HG02852 (cell line): Measurements from ENCODE around the gene CALML3.

Source experiments
- ATAC-seq: cut with Tn5 transposase; IDR thresholded peaks from one replicate; pipeline ENCODE4 v1.9.1; 2021; ENCODE audit warnings: mild to moderate bottlenecking, moderate library complexity; ENCODE audit not compliant: unreplicated experiment

The CALML3 gene

DNA sequence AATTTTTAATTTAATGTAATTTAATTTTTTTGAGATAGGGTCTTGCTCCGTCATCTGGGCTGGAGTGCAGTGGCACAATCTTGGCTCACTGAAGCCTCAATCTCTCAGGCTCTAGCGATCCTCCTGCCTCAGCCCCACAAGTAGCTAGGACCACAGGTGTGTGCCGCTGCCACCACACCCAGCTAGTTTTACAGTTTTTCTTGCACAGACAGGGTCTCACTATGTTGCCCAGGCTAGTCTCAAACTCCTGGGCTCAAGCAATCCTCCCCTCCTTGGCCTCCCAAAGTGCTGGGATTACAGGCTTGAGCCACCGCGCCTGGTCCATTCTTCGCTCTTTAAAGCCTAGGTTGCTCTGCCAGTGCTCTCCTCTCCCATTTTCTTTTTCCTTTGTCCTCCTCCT is 12.9 kb downstream of the CALML3 start:
- ATAC-seq, result no peak

GRCh38 chr10:5538446-5538845 is 13.7 kb downstream of the CALML3 start:
- ATAC-seq, result no peak

DNA sequence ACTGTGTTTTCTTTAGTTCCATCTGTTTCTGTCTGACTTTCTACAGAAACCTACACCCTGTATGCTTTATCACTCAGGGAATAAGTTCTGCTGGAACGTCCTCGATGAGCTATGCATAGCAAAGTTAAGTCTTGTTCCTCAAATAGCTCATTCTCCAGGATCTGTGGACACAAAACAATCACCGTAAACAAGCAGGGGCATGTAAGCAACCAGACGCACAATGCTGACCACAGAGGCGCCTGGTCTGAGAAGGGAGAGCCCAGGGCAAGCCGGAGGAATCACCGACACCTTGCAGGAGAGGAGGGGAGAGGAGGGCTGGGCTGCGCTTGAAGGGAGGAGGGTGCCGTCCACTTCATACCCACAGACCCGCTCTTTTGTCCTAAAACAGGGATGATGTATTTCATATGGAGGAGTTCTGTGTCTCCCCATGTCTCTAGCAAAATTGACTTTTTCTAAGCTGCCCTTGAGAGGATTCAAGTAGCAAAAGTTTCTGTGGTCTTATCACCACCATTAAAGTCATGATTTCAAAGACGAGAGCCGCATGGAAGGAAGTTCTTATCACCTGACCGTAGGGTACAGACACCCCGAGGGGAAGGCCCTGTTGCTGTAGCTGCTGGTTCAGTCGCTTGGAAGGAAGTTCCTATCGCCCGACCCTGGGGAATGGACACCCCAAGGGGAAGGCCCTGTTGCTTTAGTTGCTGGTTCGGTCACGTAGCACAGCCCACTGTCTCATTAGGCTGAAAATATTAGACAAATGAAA is 14.3 kb downstream of the CALML3 start:
- no peak for ATAC-seq

- ATAC-seq, result no peak
These were observed 15.3 kb downstream of the CALML3 start for GRCh38 chr10:5540080-5540479.

- ATAC-seq, result no peak
These were observed 16.1 kb downstream of the CALML3 start for GRCh38 chr10:5540891-5541290.

GRCh38 chr10:5542100-5542499 is 17.3 kb downstream of the CALML3 start:
- ATAC-seq, result no peak

DNA sequence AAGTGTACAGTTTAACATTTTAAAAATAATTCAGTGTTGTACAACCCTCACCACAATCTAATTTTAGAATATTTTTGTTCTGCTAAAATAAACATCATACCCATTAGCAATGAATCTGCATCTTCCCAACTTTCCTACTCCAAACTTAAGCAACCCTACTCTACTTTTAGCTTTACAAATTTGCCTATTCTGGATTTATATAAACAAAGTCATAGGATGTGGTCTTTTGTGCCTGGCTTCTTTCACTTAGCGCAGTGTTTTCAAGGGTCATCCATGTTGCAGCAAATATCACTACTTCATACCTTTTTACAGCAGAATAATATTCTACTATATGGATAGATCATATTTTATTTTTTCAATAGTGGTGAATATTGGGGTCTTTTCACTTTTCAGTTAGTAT is 18.9 kb downstream of the CALML3 start:
- ATAC-seq, result no peak

- no peak for ATAC-seq
These were observed 19.6 kb downstream of the CALML3 start for GRCh38 chr10:5544216-5544805.

GRCh38 chr10:5545011-5545410 is 20.2 kb downstream of the CALML3 start:
- ATAC-seq, result no peak

GRCh38 chr10:5545426-5545777 is 20.6 kb downstream of the CALML3 start:
- ATAC-seq, result no peak

GRCh38 chr10:5545778-5546710 is 21.3 kb downstream of the CALML3 start:
- no peak for ATAC-seq

- no peak for ATAC-seq
These were observed 22.3 kb downstream of the CALML3 start for GRCh38 chr10:5546891-5547680.

DNA sequence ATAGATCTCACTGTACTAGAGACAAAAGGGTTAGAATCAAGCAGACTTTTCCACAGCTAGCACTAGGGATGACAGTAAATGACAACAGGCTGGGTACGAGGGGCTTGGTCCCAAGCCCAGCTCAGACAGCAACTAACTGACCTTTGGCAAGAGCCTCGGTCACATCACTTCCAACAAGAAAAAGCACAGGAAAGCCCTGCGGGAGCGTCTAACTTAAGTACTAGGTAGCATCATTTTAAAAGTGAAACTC is 22.8 kb downstream of the CALML3 start:
- ATAC-seq, result no peak

GRCh38 chr10:5547931-5548660 is 23.3 kb downstream of the CALML3 start:
- ATAC-seq, result no peak

GRCh38 chr10:5549462-5550249 is 24.9 kb downstream of the CALML3 start:
- ATAC-seq, result no peak

GRCh38 chr10:5550250-5550545 is 25.4 kb downstream of the CALML3 start:
- ATAC-seq, result no peak

- no peak for ATAC-seq
These were observed 26.1 kb downstream of the CALML3 start for GRCh38 chr10:5550621-5551530.

GRCh38 chr10:5551531-5552375 is 27.0 kb downstream of the CALML3 start:
- peak; percentile 53 for ATAC-seq
